ENCODE measurements around the gene PCYT1A. TPM values are rescaled to one million over a fixed set of nuclear protein-coding genes. Genes with fewer than 3 reads are reported as not detected.

The PCYT1A gene
- total and polyA plus RNA-seq, 2 donors, result 18.9 to 23.3 TPM

GRCh38 chr3:196274585-196274984 lies 12.9 kb downstream of the PCYT1A start:
- peaks cover 0 to 13% of the 10 kb centered on the region in 2 donors for H3K9me3 ChIP-seq (ENCODE audit: control insufficient read depth in 2 of 2, insufficient read depth in 1 of 2, low read length in 1 of 2)
- 94% methylated on average over 5 of the region's 5 CpGs for WGBS
- H3K27ac ChIP-seq (ENCODE audit: low read depth in 1 of 2, low read length in 1 of 2), result no peak overlapping the region
- no peaks in the 10 kb centered on the region for H3K27me3 ChIP-seq (ENCODE audit: control insufficient read depth in 2 of 2, insufficient read depth in 1 of 2, low read length in 1 of 2)
- H3K36me3 ChIP-seq (ENCODE audit: control insufficient read depth in 2 of 2, insufficient read depth in 2 of 2, low read length in 1 of 2), result peaks cover 12 to 17% of the 10 kb centered on the region in 2 donors
- no peak overlapping the region for H3K4me3 ChIP-seq (ENCODE audit: low read length in 2 of 2)
- H3K4me1 ChIP-seq (ENCODE audit: control insufficient read depth in 2 of 2, insufficient read depth in 2 of 2, low read length in 2 of 2), result peaks cover 0 to 6% of the 10 kb centered on the region in 2 donors
- peak in 1 of 9 donors; percentile 32 for DNase-seq (ENCODE audit: low read depth in 6 of 9, low spot score in 9 of 9)

GRCh38 chr3:196273655-196274054 lies 13.9 kb downstream of the PCYT1A start:
- Histone ChIP-seq H3K4me1 (ENCODE audit: control insufficient read depth in 2 of 2, insufficient read depth in 2 of 2, low read length in 2 of 2) (no peaks in the 10 kb centered on the region), H3K36me3 (ENCODE audit: control insufficient read depth in 2 of 2, insufficient read depth in 2 of 2, low read length in 1 of 2) (peaks cover 12 to 21% of the 10 kb centered on the region in 2 donors), H3K9me3 (ENCODE audit: control insufficient read depth in 2 of 2, insufficient read depth in 1 of 2, low read length in 1 of 2) (peaks cover 0 to 13% of the 10 kb centered on the region in 2 donors), H3K27me3 (ENCODE audit: control insufficient read depth in 2 of 2, insufficient read depth in 1 of 2, low read length in 1 of 2) (no peaks in the 10 kb centered on the region), H3K4me3 (ENCODE audit: low read length in 2 of 2) (no peak overlapping the region), H3K27ac (ENCODE audit: low read depth in 1 of 2, low read length in 1 of 2) (no peak overlapping the region)
- DNase-seq (ENCODE audit: low read depth in 6 of 9, low spot score in 9 of 9), result no peak
- 97% methylated on average over 12 of the region's 12 CpGs for WGBS

- no peak overlapping the region for H3K27ac ChIP-seq (ENCODE audit: low read depth in 1 of 2, low read length in 1 of 2)
- no peaks in the 10 kb centered on the region for H3K4me1 ChIP-seq (ENCODE audit: control insufficient read depth in 2 of 2, insufficient read depth in 2 of 2, low read length in 2 of 2)
- WGBS, result 98% methylated on average over 14 of the region's 14 CpGs
- H3K36me3 ChIP-seq (ENCODE audit: control insufficient read depth in 2 of 2, insufficient read depth in 2 of 2, low read length in 1 of 2), result peaks cover 9 to 21% of the 10 kb centered on the region in 2 donors
- H3K9me3 ChIP-seq (ENCODE audit: control insufficient read depth in 2 of 2, insufficient read depth in 1 of 2, low read length in 1 of 2), result peaks cover 0 to 13% of the 10 kb centered on the region in 2 donors
- no peak overlapping the region for H3K4me3 ChIP-seq (ENCODE audit: low read length in 2 of 2)
- DNase-seq (ENCODE audit: low read depth in 6 of 9, low spot score in 9 of 9), result no peak
- H3K27me3 ChIP-seq (ENCODE audit: control insufficient read depth in 2 of 2, insufficient read depth in 1 of 2, low read length in 1 of 2), result no peaks in the 10 kb centered on the region
Measured at GRCh38 chr3:196272826-196273225, 14.7 kb downstream of the PCYT1A start.

- WGBS, result 98% methylated on average over 5 of the region's 5 CpGs
Measured at GRCh38 chr3:196270499-196270898, 17.0 kb downstream of the PCYT1A start.

GRCh38 chr3:196268284-196269163 lies 19.0 kb downstream of the PCYT1A start:
- 85% methylated on average over 9 of the region's 9 CpGs for WGBS
- no peak overlapping the region for H3K4me3 ChIP-seq (ENCODE audit: low read length in 2 of 2)
- H3K27ac ChIP-seq (ENCODE audit: low read depth in 1 of 2, low read length in 1 of 2), result no peak overlapping the region
- H3K9me3 ChIP-seq (ENCODE audit: control insufficient read depth in 2 of 2, insufficient read depth in 1 of 2, low read length in 1 of 2), result peaks cover 0 to 5% of the 10 kb centered on the region in 2 donors
- no peak for DNase-seq (ENCODE audit: low read depth in 6 of 9, low spot score in 9 of 9)
- H3K27me3 ChIP-seq (ENCODE audit: control insufficient read depth in 2 of 2, insufficient read depth in 1 of 2, low read length in 1 of 2), result no peaks in the 10 kb centered on the region
- H3K36me3 ChIP-seq (ENCODE audit: control insufficient read depth in 2 of 2, insufficient read depth in 2 of 2, low read length in 1 of 2), result peaks cover 23 to 41% of the 10 kb centered on the region in 2 donors
- no peaks in the 10 kb centered on the region for H3K4me1 ChIP-seq (ENCODE audit: control insufficient read depth in 2 of 2, insufficient read depth in 2 of 2, low read length in 2 of 2)

More at GRCh38 chr3:196270499-196270898, 17.0 kb downstream of the PCYT1A start:
- no peak overlapping the region for H3K4me3 ChIP-seq (ENCODE audit: low read length in 2 of 2)
- H3K36me3 ChIP-seq (ENCODE audit: control insufficient read depth in 2 of 2, insufficient read depth in 2 of 2, low read length in 1 of 2), result peaks cover 16 to 37% of the 10 kb centered on the region in 2 donors
- H3K27ac ChIP-seq (ENCODE audit: low read depth in 1 of 2, low read length in 1 of 2), result no peak overlapping the region
- H3K27me3 ChIP-seq (ENCODE audit: control insufficient read depth in 2 of 2, insufficient read depth in 1 of 2, low read length in 1 of 2), result no peaks in the 10 kb centered on the region
- DNase-seq (ENCODE audit: low read depth in 6 of 9, low spot score in 9 of 9), result no peak
- H3K9me3 ChIP-seq (ENCODE audit: control insufficient read depth in 2 of 2, insufficient read depth in 1 of 2, low read length in 1 of 2), result peaks cover 0 to 13% of the 10 kb centered on the region in 2 donors
- no peaks in the 10 kb centered on the region for H3K4me1 ChIP-seq (ENCODE audit: control insufficient read depth in 2 of 2, insufficient read depth in 2 of 2, low read length in 2 of 2)

- peaks cover 0 to 1% of the 10 kb centered on the region in 2 donors for H3K9me3 ChIP-seq (ENCODE audit: control insufficient read depth in 2 of 2, insufficient read depth in 1 of 2, low read length in 1 of 2)
- WGBS, result 98% methylated on average over 7 of the region's 7 CpGs
- DNase-seq (ENCODE audit: low read depth in 6 of 9, low spot score in 9 of 9), result no peak
- H3K4me3 ChIP-seq (ENCODE audit: low read length in 2 of 2), result no peak overlapping the region
- H3K4me1 ChIP-seq (ENCODE audit: control insufficient read depth in 2 of 2, insufficient read depth in 2 of 2, low read length in 2 of 2), result no peaks in the 10 kb centered on the region
- H3K27ac ChIP-seq (ENCODE audit: low read depth in 1 of 2, low read length in 1 of 2), result no peak overlapping the region
- no peaks in the 10 kb centered on the region for H3K27me3 ChIP-seq (ENCODE audit: control insufficient read depth in 2 of 2, insufficient read depth in 1 of 2, low read length in 1 of 2)
- peaks cover 18 to 25% of the 10 kb centered on the region in 2 donors for H3K36me3 ChIP-seq (ENCODE audit: control insufficient read depth in 2 of 2, insufficient read depth in 2 of 2, low read length in 1 of 2)
Measured at GRCh38 chr3:196263819-196264218, 23.7 kb downstream of the PCYT1A start.

- Histone ChIP-seq H3K27ac (ENCODE audit: low read depth in 1 of 2, low read length in 1 of 2) (no peak overlapping the region), H3K4me1 (ENCODE audit: control insufficient read depth in 2 of 2, insufficient read depth in 2 of 2, low read length in 2 of 2) (no peaks in the 10 kb centered on the region), H3K36me3 (ENCODE audit: control insufficient read depth in 2 of 2, insufficient read depth in 2 of 2, low read length in 1 of 2) (peaks cover 12 to 17% of the 10 kb centered on the region in 2 donors), H3K27me3 (ENCODE audit: control insufficient read depth in 2 of 2, insufficient read depth in 1 of 2, low read length in 1 of 2) (no peaks in the 10 kb centered on the region), H3K9me3 (ENCODE audit: control insufficient read depth in 2 of 2, insufficient read depth in 1 of 2, low read length in 1 of 2) (peaks cover 0 to 1% of the 10 kb centered on the region in 2 donors), H3K4me3 (ENCODE audit: low read length in 2 of 2) (no peak overlapping the region)
- 97% methylated on average over 4 of the region's 4 CpGs for WGBS
- DNase-seq (ENCODE audit: low read depth in 6 of 9, low spot score in 9 of 9), result no peak
Measured at GRCh38 chr3:196260784-196261183, 26.7 kb downstream of the PCYT1A start.

- Histone ChIP-seq H3K27me3 (ENCODE audit: control insufficient read depth in 2 of 2, insufficient read depth in 1 of 2, low read length in 1 of 2) (no peaks in the 10 kb centered on the region), H3K9me3 (ENCODE audit: control insufficient read depth in 2 of 2, insufficient read depth in 1 of 2, low read length in 1 of 2) (no peaks in the 10 kb centered on the region), H3K27ac (ENCODE audit: low read depth in 1 of 2, low read length in 1 of 2) (no peak overlapping the region), H3K4me3 (ENCODE audit: low read length in 2 of 2) (no peak overlapping the region), H3K36me3 (ENCODE audit: control insufficient read depth in 2 of 2, insufficient read depth in 2 of 2, low read length in 1 of 2) (peaks cover 7 to 19% of the 10 kb centered on the region in 2 donors), H3K4me1 (ENCODE audit: control insufficient read depth in 2 of 2, insufficient read depth in 2 of 2, low read length in 2 of 2) (no peaks in the 10 kb centered on the region)
- 96% methylated on average over 1 of the region's 1 CpG for WGBS
- no peak for DNase-seq (ENCODE audit: low read depth in 6 of 9, low spot score in 9 of 9)
Measured at GRCh38 chr3:196255776-196256175, 31.8 kb downstream of the PCYT1A start.

All from thymus (tissue), 11 donors.